Measurements from ENCODE around the gene RLBP1. TPM values are rescaled to one million over a fixed set of nuclear protein-coding genes. Genes with fewer than 3 reads are reported as not detected.

Gene RLBP1
- total RNA-seq, 4 donors from 2014 or later: not detected

GRCh38 chr15:89187986-89188514, 33.3 kb downstream of the RLBP1 start:
- TF ChIP-seq, protein P1, sequence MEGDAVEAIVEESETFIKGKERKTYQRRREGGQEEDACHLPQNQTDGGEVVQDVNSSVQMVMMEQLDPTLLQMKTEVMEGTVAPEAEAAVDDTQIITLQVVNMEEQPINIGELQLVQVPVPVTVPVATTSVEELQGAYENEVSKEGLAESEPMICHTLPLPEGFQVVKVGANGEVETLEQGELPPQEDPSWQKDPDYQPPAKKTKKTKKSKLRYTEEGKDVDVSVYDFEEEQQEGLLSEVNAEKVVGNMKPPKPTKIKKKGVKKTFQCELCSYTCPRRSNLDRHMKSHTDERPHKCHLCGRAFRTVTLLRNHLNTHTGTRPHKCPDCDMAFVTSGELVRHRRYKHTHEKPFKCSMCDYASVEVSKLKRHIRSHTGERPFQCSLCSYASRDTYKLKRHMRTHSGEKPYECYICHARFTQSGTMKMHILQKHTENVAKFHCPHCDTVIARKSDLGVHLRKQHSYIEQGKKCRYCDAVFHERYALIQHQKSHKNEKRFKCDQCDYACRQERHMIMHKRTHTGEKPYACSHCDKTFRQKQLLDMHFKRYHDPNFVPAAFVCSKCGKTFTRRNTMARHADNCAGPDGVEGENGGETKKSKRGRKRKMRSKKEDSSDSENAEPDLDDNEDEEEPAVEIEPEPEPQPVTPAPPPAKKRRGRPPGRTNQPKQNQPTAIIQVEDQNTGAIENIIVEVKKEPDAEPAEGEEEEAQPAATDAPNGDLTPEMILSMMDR (IDR thresholded peaks at IDR 0.05): no peak
- no peak for ATAC-seq (ENCODE audit: low FRiP score)
- DNase-seq (ENCODE audit: low spot score): no peak

GRCh38 chr15:89187301-89187985, 33.9 kb downstream of the RLBP1 start:
- TF ChIP-seq, protein P1 (IDR thresholded peaks at IDR 0.05): no peak
- DNase-seq (ENCODE audit: low spot score): no peak
- ATAC-seq (ENCODE audit: low FRiP score): no peak

- no peak for DNase-seq (ENCODE audit: low spot score)
- ATAC-seq (ENCODE audit: low FRiP score): no peak
- TF ChIP-seq, protein P1 (IDR thresholded peaks at IDR 0.05): no peak
These were observed 34.6 kb downstream of the RLBP1 start for GRCh38 chr15:89186803-89187202.

GRCh38 chr15:89184886-89185526, 36.4 kb downstream of the RLBP1 start:
- no peak for DNase-seq (ENCODE audit: low spot score)
- TF ChIP-seq, protein P1 (IDR thresholded peaks at IDR 0.05): no peak
- no peak for ATAC-seq (ENCODE audit: low FRiP score)

GRCh38 chr15:89184357-89184756, 37.0 kb downstream of the RLBP1 start:
- no peak for DNase-seq (ENCODE audit: low spot score)
- TF ChIP-seq, protein P1 (IDR thresholded peaks at IDR 0.05): no peak
- peak; percentile 76 for ATAC-seq (ENCODE audit: low FRiP score)

- no peak for ATAC-seq (ENCODE audit: low FRiP score)
- TF ChIP-seq, protein P1 (IDR thresholded peaks at IDR 0.05): no peak
- no peak for DNase-seq (ENCODE audit: low spot score)
These were observed 41.2 kb downstream of the RLBP1 start for GRCh38 chr15:89179966-89180875.
